K562 treated with DMSO at 1 percent for 24 hours (cell line): ENCODE results near the gene STX1B. TPM values are rescaled to one million over a fixed set of nuclear protein-coding genes. Genes with fewer than 3 reads are reported as not detected.

ENCODE experiments used
- total RNA-seq: library from RNA; unstranded; fragments of 300-600 nt; gene quantifications from 2 replicates; pipeline ENCODE4 v1.2.3, GENCODE V29; 2022; ENCODE audit warnings: low read depth; ENCODE audit not compliant: insufficient read depth

STX1B gene
- total RNA-seq: 0.65 and 0.82 TPM in 2 replicates

DNA sequence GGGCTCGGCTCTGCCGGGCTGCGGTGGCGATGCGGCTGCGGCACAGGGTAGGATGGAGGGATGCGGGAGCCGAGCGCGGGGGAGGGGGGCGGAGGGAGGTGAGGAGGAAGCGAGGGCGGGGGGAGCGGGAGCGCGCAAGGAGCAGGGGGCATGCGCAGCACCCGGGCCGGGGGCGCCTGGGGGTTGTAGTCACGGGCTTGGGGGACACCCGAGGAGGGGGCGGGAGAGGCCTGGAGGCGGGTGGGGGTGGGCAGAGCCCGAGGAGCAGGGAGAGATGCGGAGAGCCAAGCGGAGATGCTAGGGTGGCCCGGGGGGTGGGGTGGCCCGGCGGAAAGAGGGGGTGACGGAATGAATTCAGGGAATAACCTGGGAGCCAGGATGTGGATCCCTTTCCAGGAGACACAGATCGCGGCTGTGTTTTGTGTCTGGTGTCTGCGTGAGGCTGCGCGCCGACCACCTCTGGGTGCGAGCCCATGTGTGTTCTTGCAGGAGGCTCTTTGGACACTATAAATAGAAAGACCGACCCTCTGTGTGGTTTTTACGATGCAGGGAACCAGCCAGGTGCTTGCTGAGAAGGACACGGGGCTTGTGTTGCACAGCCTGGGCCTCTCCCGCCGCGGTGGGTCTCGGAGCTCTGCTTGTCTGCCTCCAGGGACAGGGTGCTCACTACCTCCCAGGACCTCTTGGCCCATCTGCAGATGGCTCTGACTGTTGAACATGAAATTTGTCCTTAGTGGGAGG is at the start of gene STX1B:
TSS of gene STX1B (minus strand) at position 54 of the 741 bp plus-strand sequence. CDS start 242 bp downstream, outside the sequence.

DNA sequence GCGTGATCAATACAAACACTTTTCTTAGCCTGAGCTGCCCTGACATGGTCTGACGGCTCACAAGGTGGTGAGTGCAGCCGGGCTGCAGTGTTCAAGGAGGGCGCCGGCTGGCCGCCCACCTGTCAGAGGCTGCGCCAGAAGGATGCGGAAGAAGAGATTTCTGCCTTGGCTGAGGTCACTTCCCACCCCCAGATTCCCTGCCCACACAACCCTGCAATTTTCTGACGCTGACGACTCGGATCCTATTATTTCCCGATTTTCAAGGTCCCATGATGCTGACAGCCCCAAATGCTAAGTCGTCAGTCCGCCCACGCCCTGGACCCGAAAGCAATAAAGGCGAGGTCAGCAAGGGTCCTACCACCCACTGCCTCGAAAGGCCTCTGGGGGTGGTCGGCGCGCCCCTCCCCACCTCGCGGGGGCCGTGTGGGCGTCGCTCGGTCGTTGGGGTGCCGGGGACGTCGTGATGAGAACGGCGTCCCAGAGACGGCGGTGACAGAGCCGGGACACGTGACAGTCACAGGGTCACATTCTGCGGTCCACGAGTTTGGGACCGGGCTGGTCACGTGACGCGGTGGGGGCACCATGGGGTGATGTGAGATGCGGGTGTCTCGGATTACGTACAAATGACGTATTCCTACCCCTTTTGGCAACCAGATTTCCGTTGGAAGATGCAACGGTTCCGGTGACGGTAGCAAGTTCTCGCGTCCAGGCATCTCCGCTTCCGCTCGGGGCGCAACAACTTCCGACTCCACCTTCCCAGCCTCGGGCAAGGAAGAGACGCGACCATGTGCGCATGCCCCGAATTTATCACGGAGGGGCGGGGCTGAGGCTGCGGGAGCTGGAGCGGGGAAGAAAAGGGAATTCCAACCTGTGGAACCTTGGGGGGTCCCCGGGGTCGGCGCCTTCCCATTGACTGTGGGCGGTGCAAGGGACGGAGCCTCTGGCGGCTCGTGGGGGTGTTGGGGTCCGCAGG is 22.6 kb upstream of the STX1B start, which contains the start of gene STX4:
TSS of gene STX4 (plus strand) at position 823 of the 973 bp plus-strand sequence. CDS start 248 bp downstream, outside the sequence.

DNA sequence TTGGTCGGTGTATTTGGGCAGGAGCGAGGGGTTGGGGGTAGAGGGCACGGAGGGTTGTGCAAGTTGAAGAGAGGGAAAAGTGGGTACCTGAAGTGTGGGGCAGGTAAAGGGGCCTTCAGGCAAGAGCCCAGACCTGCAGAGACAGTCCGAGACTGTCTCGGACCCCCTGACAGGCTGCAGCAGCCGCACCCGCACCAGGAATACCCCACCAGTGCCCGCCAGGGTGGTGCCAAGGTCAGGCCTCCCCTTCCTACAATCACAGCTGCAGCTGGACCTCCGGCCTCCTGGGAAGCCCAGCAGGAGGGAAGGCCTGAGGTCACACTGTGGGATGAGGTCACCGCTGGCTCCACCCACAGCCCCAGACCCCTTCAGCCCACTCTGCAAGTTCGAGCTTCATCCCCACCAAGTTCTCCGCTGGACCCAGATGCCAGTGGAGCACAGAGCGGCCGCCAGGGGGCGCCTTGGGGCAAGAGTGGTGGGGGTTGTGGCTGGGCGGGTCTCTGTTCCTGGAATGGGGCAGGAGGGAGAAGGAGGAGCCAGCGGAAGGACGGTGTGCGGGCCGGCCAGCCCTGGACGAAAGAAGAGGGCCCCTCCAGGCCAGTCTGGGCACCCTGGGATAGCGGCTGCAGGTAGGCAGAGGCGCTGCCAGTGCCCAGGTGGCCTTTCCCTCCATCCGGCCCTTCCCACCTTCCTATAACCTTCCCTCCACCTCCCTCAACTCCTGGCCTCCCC is 25.6 kb downstream of the STX1B start, which contains the start of gene HSD3B7:
TSS of gene HSD3B7 (plus strand) at position 539 of the 732 bp plus-strand sequence. CDS start 452 bp downstream, outside the sequence.

DNA sequence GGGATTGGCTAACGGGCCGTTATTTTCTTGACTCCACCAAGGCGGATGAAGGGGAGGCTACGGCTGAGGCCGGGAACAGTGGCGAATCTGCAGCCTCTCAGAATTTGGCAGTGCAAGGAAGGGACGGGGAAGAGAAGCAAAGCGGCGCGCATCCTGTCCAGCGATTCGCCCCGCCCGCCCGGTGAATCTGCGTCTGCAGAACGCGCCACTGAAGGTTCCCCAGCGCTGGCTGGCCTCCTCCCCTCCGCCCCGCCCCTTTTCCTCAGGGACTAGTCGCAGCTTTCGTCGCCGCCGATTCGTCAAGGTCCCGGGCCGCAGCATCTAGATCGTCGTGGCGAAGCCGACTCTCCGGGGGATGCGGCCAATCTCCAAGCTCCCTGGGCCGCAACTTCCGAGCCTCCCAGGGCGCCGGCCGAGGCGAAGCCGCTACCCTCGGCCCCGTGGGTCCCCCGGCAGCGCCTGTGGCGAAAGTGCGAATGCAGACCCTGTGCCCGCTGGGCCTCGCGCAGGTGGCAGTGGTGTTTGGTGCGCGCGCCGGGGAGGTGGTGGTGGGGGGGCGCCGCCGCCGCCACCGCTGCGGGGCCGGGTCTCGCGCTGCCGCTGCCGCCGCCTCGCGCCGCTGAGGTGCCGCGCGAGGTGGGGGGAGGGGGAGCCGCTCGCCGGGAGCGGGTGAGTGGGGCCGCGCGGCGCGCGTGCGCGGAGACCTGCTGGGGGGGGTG is 52.8 kb downstream of the STX1B start, which contains the start of gene SETD1A:
TSS of gene SETD1A (plus strand) at position 299 of the 719 bp plus-strand sequence. CDS start 978 bp downstream, outside the sequence.

DNA sequence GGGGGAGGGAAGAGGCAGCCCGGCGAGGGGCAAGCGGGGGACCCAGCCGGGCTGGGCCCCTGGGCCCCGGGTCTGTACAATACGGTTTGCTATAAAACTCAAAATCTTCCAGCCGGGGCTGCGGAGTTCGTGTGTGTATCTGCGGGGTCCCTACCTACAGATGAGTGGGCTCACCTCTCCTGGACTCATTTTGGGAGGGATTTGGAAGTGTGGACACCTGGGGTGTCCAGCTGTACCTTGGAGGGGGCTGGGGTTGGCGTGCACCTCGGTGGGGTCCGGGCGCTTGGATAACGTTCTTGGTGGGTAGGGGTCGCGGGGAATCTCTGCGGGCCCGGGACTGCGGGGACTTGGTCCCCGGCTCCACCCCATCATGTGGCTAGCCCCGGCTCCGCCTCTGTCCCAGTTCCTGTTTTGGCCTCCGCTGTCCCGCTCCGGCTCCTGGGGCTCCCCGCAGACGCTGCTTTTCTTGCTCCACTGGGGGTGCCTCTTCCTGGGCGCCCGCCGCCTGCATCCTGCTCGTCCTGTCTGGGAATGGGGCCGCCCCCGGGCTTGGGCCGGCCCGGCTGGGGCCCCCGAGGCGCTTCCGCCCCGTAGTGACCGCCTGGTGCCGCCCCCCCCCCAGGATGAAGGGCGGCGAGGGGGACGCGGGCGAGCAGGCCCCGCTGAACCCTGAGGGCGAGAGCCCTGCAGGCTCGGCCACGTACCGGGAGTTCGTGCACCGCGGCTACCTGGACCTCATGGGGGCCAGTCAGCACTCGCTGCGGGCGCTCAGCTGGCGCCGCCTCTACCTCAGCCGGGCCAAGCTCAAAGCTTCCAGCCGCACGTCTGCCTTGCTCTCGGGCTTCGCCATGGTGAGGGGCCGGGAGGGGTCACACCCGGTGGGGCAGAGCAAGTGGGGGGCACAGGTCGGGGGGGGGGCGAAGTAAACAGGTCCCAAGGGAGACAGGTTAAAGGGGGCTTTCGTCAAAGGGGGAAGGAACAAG is 61.5 kb downstream of the STX1B start, which contains the start of gene ORAI3:
TSS of gene ORAI3 (plus strand) at position 402 of the 983 bp plus-strand sequence. CDS start at position 624, 222 bp downstream.

Other genes starting within 250 kb of the STX1B start
- 12.9 and 15.0 TPM in 2 replicates for gene CFAP119, start 248.6 kb downstream of the STX1B start, total RNA-seq
- gene RNF40, start 248.3 kb downstream of the STX1B start, total RNA-seq: 95.9 and 110 TPM in 2 replicates
- gene ZNF629, start 223.4 kb downstream of the STX1B start, total RNA-seq: 16.4 and 17.8 TPM in 2 replicates
- 39.7 and 39.8 TPM in 2 replicates for gene BCL7C, start 116.6 kb downstream of the STX1B start, total RNA-seq
- 3.7 and 4.2 TPM in 2 replicates for gene CTF1, start 114.0 kb downstream of the STX1B start, total RNA-seq
- 30.5 TPM in 2 replicates for gene FBXL19, start 87.1 kb downstream of the STX1B start, total RNA-seq
- 86.5 and 97.3 TPM in 2 replicates for gene ORAI3, start 61.6 kb downstream of the STX1B start, total RNA-seq
- 21.2 and 22.6 TPM in 2 replicates for gene SETD1A, start 52.9 kb downstream of the STX1B start, total RNA-seq
- 41.6 and 42.7 TPM in 2 replicates for gene HSD3B7, start 25.4 kb downstream of the STX1B start, total RNA-seq
- 48.7 and 57.8 TPM in 2 replicates for gene STX4, start 22.9 kb upstream of the STX1B start, total RNA-seq
- 20.7 and 21.1 TPM in 2 replicates for gene ZNF668, start 63.6 kb upstream of the STX1B start, total RNA-seq
- gene ZNF646, start 63.8 kb upstream of the STX1B start, total RNA-seq: 20.6 and 23.7 TPM in 2 replicates
- 3.0 and 3.1 TPM in 2 replicates for gene PRSS53, start 78.3 kb upstream of the STX1B start, total RNA-seq
- 203 and 206 TPM in 2 replicates for gene VKORC1, start 84.2 kb upstream of the STX1B start, total RNA-seq
- gene BCKDK, start 97.7 kb upstream of the STX1B start, total RNA-seq: 57.1 and 65.5 TPM in 2 replicates
- 76.8 and 93.8 TPM in 2 replicates for gene KAT8, start 107.0 kb upstream of the STX1B start, total RNA-seq
- gene PRSS8, start 125.1 kb upstream of the STX1B start, total RNA-seq: 56.3 and 61.3 TPM in 2 replicates
- 0.45 TPM in 1 of 2 replicates, not detected in the other for gene PRSS36, start 139.4 kb upstream of the STX1B start, total RNA-seq
- gene FUS, start 169.5 kb upstream of the STX1B start, total RNA-seq: 211 and 283 TPM in 2 replicates
- gene PYCARD, start 192.1 kb upstream of the STX1B start, total RNA-seq: 91.6 and 93.5 TPM in 2 replicates
- gene TRIM72, start 203.5 kb upstream of the STX1B start, total RNA-seq: 0.02 TPM in 1 of 2 replicates, not detected in the other
- not detected in 2 replicates for gene PYDC1, start 206.5 kb upstream of the STX1B start, total RNA-seq
- gene ITGAM, start 249.3 kb upstream of the STX1B start, total RNA-seq: 3.6 and 5.1 TPM in 2 replicates